ENCODE measurements around the gene GIMAP2. TPM values are rescaled to one million over a fixed set of nuclear protein-coding genes. Genes with fewer than 3 reads are reported as not detected.
A peak's percentile ranks its signal among the peaks of the same experiment; 100 is the strongest.

Gene GIMAP2
- 1.9 TPM for total RNA-seq (ENCODE audit: unreplicated experiment)
- long read RNA-seq, result 0 reads

DNA sequence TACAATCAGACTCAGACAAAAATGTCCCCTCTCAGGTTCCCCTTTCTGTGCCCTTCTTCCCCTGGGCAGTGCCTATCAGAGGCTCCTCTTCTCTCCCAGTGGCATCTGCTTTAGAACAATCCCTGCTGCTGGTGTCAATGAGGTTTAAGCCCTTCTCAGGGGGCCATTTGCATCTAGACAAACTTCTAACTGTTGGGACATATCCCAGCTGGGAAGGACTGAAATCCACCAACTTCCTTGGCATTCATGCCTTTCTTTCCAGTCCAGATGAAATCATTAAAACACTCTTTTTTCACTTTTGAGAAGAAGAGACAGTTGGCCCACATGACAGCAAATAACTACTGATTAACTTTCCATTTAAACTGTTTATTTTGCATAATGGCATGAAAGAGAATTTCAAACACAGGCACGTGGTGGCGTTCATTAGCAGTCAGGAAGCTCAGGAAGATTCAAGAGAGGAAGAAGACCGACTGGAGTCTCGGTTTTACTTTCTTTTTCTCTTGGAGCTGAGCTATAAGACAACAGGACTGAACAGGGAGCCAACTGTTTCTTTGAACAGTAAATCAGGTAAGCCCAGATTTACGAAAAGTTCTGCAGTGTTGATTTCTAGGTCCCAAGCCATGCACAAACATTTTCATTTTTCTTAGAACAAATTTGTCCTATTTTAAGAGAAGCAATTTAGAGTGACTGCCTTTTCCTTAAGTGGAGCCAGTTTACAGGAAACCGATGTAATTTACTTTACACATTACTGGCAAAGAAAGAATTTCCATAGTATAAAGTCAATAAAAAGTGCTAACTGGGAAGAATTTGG lies at the start of gene GIMAP2:
Gene GIMAP2 (plus strand): TSS at position 488 of the 811 bp plus-strand sequence. CDS start 1,354 bp downstream, outside the sequence.
- Mint-ChIP-seq H3K9me3 (ENCODE audit: unreplicated experiment) (peaks cover 6% of the 10 kb centered on the region), H3K4me3 (ENCODE audit: unreplicated experiment) (no peak within 1 kb of the TSS), H3K4me1 (ENCODE audit: unreplicated experiment) (peaks cover 40% of the 10 kb centered on the region), H3K27ac (ENCODE audit: unreplicated experiment) (peak within 1 kb of the TSS; percentile 57), H3K36me3 (ENCODE audit: low read depth, unreplicated experiment) (peaks cover 23% of the 10 kb centered on the region), H3K27me3 (ENCODE audit: unreplicated experiment) (peaks cover 4% of the 10 kb centered on the region)
- no peak for DNase-seq (ENCODE audit: low spot score)
- TF ChIP-seq, protein P1, sequence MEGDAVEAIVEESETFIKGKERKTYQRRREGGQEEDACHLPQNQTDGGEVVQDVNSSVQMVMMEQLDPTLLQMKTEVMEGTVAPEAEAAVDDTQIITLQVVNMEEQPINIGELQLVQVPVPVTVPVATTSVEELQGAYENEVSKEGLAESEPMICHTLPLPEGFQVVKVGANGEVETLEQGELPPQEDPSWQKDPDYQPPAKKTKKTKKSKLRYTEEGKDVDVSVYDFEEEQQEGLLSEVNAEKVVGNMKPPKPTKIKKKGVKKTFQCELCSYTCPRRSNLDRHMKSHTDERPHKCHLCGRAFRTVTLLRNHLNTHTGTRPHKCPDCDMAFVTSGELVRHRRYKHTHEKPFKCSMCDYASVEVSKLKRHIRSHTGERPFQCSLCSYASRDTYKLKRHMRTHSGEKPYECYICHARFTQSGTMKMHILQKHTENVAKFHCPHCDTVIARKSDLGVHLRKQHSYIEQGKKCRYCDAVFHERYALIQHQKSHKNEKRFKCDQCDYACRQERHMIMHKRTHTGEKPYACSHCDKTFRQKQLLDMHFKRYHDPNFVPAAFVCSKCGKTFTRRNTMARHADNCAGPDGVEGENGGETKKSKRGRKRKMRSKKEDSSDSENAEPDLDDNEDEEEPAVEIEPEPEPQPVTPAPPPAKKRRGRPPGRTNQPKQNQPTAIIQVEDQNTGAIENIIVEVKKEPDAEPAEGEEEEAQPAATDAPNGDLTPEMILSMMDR (IDR thresholded peaks at IDR 0.05; ENCODE audit: unreplicated experiment), result no peak

DNA sequence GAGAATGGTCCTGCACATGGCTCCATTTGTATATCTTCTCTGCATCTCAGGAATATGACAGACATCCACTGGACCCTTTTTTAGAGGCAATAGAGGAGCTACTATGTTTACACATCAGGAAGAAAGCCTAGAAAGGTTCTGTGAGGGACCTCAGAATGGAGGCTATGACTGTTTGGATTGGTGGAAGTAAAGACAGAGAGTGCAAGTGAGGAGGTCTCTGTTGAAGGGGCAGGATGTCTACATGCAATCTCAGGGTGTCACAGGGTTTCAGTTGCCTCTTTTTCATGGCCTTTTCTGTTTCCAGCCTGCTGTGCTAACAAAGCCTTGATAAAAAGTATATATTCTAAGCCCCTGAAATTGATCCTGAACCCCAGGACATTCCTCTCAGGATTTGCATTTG lies 43.7 kb upstream of the GIMAP2 start:
- Mint-ChIP-seq H3K4me3 (ENCODE audit: unreplicated experiment) (no peak overlapping the region), H3K4me1 (ENCODE audit: unreplicated experiment) (no peaks in the 10 kb centered on the region), H3K27me3 (ENCODE audit: unreplicated experiment) (peaks cover 3% of the 10 kb centered on the region), H3K36me3 (ENCODE audit: low read depth, unreplicated experiment) (peaks cover 4% of the 10 kb centered on the region), H3K9me3 (ENCODE audit: unreplicated experiment) (peaks cover 6% of the 10 kb centered on the region), H3K27ac (ENCODE audit: unreplicated experiment) (no peak overlapping the region)
- TF ChIP-seq, protein P1 (IDR thresholded peaks at IDR 0.05; ENCODE audit: unreplicated experiment), result no peak
- no peak for DNase-seq (ENCODE audit: low spot score)

DNA sequence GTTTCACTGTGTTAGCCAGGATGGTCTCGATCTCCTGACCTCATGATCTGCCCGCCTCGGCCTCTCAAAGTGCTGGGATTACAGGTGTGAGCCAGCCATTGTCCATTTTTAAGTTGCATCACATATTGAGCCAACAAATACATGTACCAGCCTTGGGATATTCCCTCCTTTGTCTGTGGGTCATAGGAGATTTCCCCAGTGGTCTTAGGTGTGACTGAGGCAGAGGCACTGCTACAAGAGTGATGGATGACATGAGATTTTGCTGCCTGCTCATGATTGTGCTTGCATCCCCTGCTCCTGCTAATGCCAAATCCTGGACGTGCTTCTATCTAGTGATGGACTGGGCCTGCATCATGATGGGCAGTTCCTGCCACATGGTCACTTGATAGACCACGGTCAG lies 42.6 kb upstream of the GIMAP2 start:
- Mint-ChIP-seq H3K27me3 (ENCODE audit: unreplicated experiment) (peaks cover 3% of the 10 kb centered on the region), H3K4me3 (ENCODE audit: unreplicated experiment) (no peak overlapping the region), H3K27ac (ENCODE audit: unreplicated experiment) (no peak overlapping the region), H3K4me1 (ENCODE audit: unreplicated experiment) (no peaks in the 10 kb centered on the region), H3K9me3 (ENCODE audit: unreplicated experiment) (peaks cover 6% of the 10 kb centered on the region), H3K36me3 (ENCODE audit: low read depth, unreplicated experiment) (peaks cover 4% of the 10 kb centered on the region)
- no peak for DNase-seq (ENCODE audit: low spot score)
- TF ChIP-seq, protein P1 (IDR thresholded peaks at IDR 0.05; ENCODE audit: unreplicated experiment), result no peak

DNA sequence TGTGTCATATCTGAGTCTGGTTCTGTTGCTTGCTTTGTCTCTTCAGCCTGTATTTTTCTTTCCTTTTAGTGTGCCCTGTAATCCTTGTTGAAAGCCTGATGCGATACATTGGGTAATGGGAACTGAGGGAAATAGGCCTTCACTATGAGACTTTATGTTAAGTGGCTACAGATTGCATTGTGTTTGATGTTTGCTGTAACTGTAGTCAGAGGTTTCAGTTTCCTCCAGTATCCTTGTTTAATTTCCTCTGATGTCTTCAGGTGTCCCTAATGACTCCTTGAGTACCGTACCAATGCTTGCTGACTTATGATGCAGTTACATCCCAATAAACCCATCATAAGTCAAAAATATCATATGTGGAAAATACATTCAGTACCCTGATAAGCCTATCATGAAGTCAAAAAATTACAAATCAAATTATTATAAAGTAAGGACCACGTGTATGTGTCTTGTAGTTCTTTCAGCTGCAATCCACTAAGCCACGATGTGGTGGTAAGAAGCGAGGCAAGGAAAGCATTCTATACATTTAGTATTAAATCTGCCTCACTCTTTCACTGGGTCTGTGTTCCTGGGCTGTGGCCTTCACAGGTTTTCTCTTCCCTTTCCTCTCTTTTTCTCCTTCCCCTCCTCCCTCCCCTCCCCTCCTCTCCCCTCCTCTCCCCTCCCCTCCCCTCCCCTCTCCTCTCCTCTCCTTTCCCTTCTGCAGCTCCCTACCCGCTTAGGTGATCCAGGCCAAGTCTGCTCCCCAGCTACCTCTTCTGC lies 40.1 kb upstream of the GIMAP2 start:
- Mint-ChIP-seq H3K27ac (ENCODE audit: unreplicated experiment) (no peak overlapping the region), H3K9me3 (ENCODE audit: unreplicated experiment) (peaks cover 6% of the 10 kb centered on the region), H3K27me3 (ENCODE audit: unreplicated experiment) (peaks cover 6% of the 10 kb centered on the region), H3K4me3 (ENCODE audit: unreplicated experiment) (no peak overlapping the region), H3K4me1 (ENCODE audit: unreplicated experiment) (no peaks in the 10 kb centered on the region), H3K36me3 (ENCODE audit: low read depth, unreplicated experiment) (no peaks in the 10 kb centered on the region)
- TF ChIP-seq, protein P1 (IDR thresholded peaks at IDR 0.05; ENCODE audit: unreplicated experiment), result no peak
- DNase-seq (ENCODE audit: low spot score), result no peak
